Measurements from ENCODE around the gene NECTIN1.

The NECTIN1 gene

GRCh38 chr11:119728651-119729580 is at the start of gene NECTIN1:
Gene NECTIN1 (minus strand): TSS chr11:119729200. CDS start chr11:119728553, 647 bp downstream.
- peak; percentile 87 for DNase-seq (ENCODE audit: low spot score)

- no peak for DNase-seq (ENCODE audit: low spot score)
Observed at GRCh38 chr11:119778391-119779194, 49.6 kb upstream of the NECTIN1 start.

- no peak for DNase-seq (ENCODE audit: low spot score)
Observed at GRCh38 chr11:119777940-119778339, 48.9 kb upstream of the NECTIN1 start.

GRCh38 chr11:119776651-119777050 is 47.7 kb upstream of the NECTIN1 start:
- DNase-seq (ENCODE audit: low spot score): no peak

- DNase-seq (ENCODE audit: low spot score): no peak
Observed at GRCh38 chr11:119776031-119776636, 47.1 kb upstream of the NECTIN1 start.

- no peak for DNase-seq (ENCODE audit: low spot score)
Observed at GRCh38 chr11:119774172-119774763, 45.3 kb upstream of the NECTIN1 start.

GRCh38 chr11:119772641-119773415 is 43.8 kb upstream of the NECTIN1 start:
- DNase-seq (ENCODE audit: low spot score): no peak

- DNase-seq (ENCODE audit: low spot score): no peak
Observed at GRCh38 chr11:119772076-119772475, 43.1 kb upstream of the NECTIN1 start.

GRCh38 chr11:119771172-119771770 is 42.3 kb upstream of the NECTIN1 start:
- DNase-seq (ENCODE audit: low spot score): no peak

GRCh38 chr11:119765628-119766027 is 36.6 kb upstream of the NECTIN1 start:
- DNase-seq (ENCODE audit: low spot score): no peak

- no peak for DNase-seq (ENCODE audit: low spot score)
Observed at GRCh38 chr11:119764108-119764868, 35.3 kb upstream of the NECTIN1 start.

- DNase-seq (ENCODE audit: low spot score): no peak
Observed at GRCh38 chr11:119763071-119763728, 34.2 kb upstream of the NECTIN1 start.

GRCh38 chr11:119759747-119760412 is 30.9 kb upstream of the NECTIN1 start:
- DNase-seq (ENCODE audit: low spot score): no peak

GRCh38 chr11:119759324-119759723 is 30.3 kb upstream of the NECTIN1 start:
- no peak for DNase-seq (ENCODE audit: low spot score)

GRCh38 chr11:119758291-119758690 is 29.3 kb upstream of the NECTIN1 start:
- no peak for DNase-seq (ENCODE audit: low spot score)

- no peak for DNase-seq (ENCODE audit: low spot score)
Observed at GRCh38 chr11:119757378-119757777, 28.4 kb upstream of the NECTIN1 start.

- no peak for DNase-seq (ENCODE audit: low spot score)
Observed at GRCh38 chr11:119756169-119756865, 27.3 kb upstream of the NECTIN1 start.

GRCh38 chr11:119755356-119756071 is 26.5 kb upstream of the NECTIN1 start:
- no peak for DNase-seq (ENCODE audit: low spot score)
